HL-60 (cell line): ENCODE results near the gene AMN.
A peak's percentile ranks its signal among the peaks of the same experiment; 100 is the strongest.

ENCODE experiments used
- DNase-seq, 2 experiments: peaks; one replicate each; pipeline ENCODE4 v3.0.0-alpha.2; 2010 to 2020; ENCODE audit warnings: low read depth in 1 of 2, low spot score in 1 of 2
- H3K27ac ChIP-seq: fragments of 250-450 bp; sonication (Bioruptor Pico); replicated peaks from 2 replicates; pipeline ENCODE4 v1.5.1; 2020; ENCODE audit warnings: mild to moderate bottlenecking, moderate library complexity
- H3K27me3 ChIP-seq: fragments of 250-450 bp; sonication (Bioruptor Pico); 2 replicates; pipeline ENCODE4 v1.5.1; 2021; ENCODE audit warnings: mild to moderate bottlenecking, moderate library complexity; ENCODE audit not compliant: insufficient read depth, poor library complexity, severe bottlenecking
- H3K4me3 ChIP-seq: replicated peaks from 2 replicates; pipeline ENCODE4 v1.5.1; 2011; ENCODE audit warnings: mild to moderate bottlenecking, control low read depth, low read length; ENCODE audit not compliant: insufficient read depth
- GABPA ChIP-seq: IDR thresholded peaks from 2 replicates; pipeline ENCODE4 v1.6.1; 2012; ENCODE audit warnings: low read depth
- POLR2AphosphoS5 ChIP-seq: IDR thresholded peaks from 2 replicates; pipeline ENCODE4 v1.6.1; 2012; ENCODE audit warnings: low read depth
- REST ChIP-seq: IDR thresholded peaks from 2 replicates; pipeline ENCODE4 v1.6.1; 2012; ENCODE audit warnings: low read depth; ENCODE audit not compliant: insufficient replicate concordance
- SPI1 ChIP-seq: IDR thresholded peaks from 2 replicates; pipeline ENCODE4 v1.6.1; 2012; ENCODE audit warnings: low read depth, mild to moderate bottlenecking, borderline replicate concordance
- TF ChIP-seq, protein P1 (sequence below): IDR thresholded peaks from one replicate; pipeline ENCODE4 v1.5.1; 2011; ENCODE audit warnings: low read length, control low read depth, inconsistent platforms; ENCODE audit not compliant: insufficient read depth

The AMN gene

DNA sequence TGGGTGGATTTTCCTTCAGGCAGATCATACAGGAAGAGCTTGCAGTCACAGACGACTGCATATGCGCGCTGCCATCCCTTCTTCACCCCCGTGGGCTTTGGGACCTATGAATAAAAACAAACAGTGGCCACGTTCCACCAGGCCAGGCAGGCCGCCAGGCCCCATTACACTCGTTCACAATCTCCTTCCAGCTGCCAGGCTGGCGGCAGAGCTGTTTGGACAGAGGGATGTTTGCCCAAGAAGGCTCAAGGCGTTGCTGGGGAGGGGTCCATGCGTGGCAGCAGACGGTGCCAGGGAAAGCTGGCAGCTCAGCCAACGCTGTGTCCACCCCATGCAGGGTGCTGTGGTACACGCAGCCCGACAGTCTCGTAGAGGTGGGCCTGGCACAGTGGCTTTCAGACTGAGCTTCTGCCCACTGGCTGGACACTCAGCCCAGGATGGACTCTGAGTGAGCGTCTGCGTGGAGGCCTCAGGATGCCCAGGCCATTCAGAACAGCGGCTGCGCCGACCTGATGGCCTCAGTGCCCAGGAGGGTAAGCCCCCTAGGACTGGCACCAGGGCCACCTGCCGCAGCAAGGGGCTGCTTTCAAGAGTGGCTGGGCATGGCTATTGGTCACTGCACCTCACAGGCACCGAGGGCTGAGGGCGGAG lies 27.5 kb downstream of the AMN start:
- peak overlapping the region; percentile 34 for H3K27ac ChIP-seq
- no peaks in the 10 kb centered on the region for H3K27me3 ChIP-seq
- H3K4me3 ChIP-seq: no peak overlapping the region
- DNase-seq: no peak
- TF ChIP-seq REST (no peak), POLR2AphosphoS5 (no peak), SPI1 (no peak), GABPA (no peak)
- TF ChIP-seq, protein P1, sequence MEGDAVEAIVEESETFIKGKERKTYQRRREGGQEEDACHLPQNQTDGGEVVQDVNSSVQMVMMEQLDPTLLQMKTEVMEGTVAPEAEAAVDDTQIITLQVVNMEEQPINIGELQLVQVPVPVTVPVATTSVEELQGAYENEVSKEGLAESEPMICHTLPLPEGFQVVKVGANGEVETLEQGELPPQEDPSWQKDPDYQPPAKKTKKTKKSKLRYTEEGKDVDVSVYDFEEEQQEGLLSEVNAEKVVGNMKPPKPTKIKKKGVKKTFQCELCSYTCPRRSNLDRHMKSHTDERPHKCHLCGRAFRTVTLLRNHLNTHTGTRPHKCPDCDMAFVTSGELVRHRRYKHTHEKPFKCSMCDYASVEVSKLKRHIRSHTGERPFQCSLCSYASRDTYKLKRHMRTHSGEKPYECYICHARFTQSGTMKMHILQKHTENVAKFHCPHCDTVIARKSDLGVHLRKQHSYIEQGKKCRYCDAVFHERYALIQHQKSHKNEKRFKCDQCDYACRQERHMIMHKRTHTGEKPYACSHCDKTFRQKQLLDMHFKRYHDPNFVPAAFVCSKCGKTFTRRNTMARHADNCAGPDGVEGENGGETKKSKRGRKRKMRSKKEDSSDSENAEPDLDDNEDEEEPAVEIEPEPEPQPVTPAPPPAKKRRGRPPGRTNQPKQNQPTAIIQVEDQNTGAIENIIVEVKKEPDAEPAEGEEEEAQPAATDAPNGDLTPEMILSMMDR: no peak

- H3K27ac ChIP-seq: no peak overlapping the region
- DNase-seq: no peak
- no peak for TF ChIP-seq REST
- TF ChIP-seq GABPA: no peak
- TF ChIP-seq, protein P1: no peak
- TF ChIP-seq POLR2AphosphoS5: no peak
- TF ChIP-seq SPI1: no peak
- no peaks in the 10 kb centered on the region for H3K27me3 ChIP-seq
- no peak overlapping the region for H3K4me3 ChIP-seq
These were observed 28.6 kb downstream of the AMN start for GRCh38 chr14:102951034-102951433.

- Histone ChIP-seq H3K4me3 (no peak overlapping the region), H3K27me3 (no peaks in the 10 kb centered on the region), H3K27ac (no peak overlapping the region)
- no peak for DNase-seq
- no peak for TF ChIP-seq POLR2AphosphoS5
- no peak for TF ChIP-seq SPI1
- no peak for TF ChIP-seq REST
- no peak for TF ChIP-seq GABPA
- TF ChIP-seq, protein P1: no peak
These were observed 29.3 kb downstream of the AMN start for GRCh38 chr14:102951799-102952198.
